ENCODE data around the gene NTN1. TPM values are rescaled to one million over a fixed set of nuclear protein-coding genes. Genes with fewer than 3 reads are reported as not detected.
"Not testable (repeated sequence)": the region's sequence is repeated elsewhere in the genome, so short reads cannot be mapped to it uniquely, and the experiment has no call there.

Gene NTN1
- total RNA-seq, 2 donors from 2014 or later: 0.69 to 1.5 TPM

DNA sequence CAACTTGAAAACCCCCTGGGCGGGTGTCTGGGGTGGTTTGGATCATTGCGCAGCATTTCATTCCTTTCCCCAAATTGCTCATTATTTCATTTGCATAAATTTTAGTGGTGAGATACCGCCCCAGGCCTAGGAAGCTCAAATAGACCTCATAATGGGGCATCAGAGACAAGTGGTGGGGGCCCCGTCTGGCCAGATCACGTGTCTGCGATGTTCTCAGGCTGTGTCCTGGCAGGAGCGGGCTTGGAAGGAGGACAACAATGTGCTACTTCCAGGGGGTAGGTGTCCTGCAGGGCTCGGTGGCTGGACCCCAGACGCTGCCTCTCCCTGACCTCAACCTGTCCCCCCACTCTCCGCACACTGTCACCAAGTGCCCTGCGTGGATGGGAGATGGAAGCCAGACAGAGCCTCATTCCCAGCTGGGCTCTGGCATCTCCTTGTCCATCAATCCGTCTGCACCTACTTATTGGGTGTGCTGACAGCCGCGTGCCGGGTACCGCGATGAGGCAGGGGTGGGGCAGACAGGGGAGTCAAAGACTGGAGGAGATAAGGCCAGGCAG lies 116.9 kb downstream of the NTN1 start:
- no peaks in the 10 kb centered on the region for H3K27me3 Mint-ChIP-seq (ENCODE audit: low read depth)
- no peaks in the 10 kb centered on the region for H3K9me3 Mint-ChIP-seq
- H3K4me1 Mint-ChIP-seq (ENCODE audit: low read depth): no peaks in the 10 kb centered on the region
- H3K36me3 Mint-ChIP-seq (ENCODE audit: insufficient read depth in 2 of 2): no peaks in the 10 kb centered on the region
- DNase-seq (peak in 1 of 2 donors; percentile 11), ATAC-seq (replicated peaks in 1 of 2) (peak in 1 of 2 donors; percentile 57)
- H3K4me3 Mint-ChIP-seq: no peak overlapping the region
- H3K27ac Mint-ChIP-seq: no peak overlapping the region

DNA sequence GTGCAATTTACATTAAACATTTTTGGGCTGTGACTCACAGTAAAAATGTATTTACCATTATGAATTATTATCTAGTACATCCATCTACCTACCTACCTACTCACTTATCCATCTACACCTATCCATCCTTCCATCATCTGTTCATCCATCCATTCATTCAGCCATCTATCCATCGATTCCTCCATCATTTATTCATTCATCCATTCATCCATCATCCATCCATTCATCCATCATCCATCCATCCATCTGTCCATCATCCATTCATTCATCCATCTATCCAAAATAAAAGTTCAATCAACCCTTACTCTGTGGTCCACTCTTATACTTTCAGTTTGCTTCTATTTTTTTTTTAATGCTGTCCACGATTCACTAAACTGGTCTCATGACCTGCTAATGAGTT lies 118.4 kb downstream of the NTN1 start:
- Mint-ChIP-seq H3K27me3 (ENCODE audit: low read depth) (no peaks in the 10 kb centered on the region), H3K9me3 (no peaks in the 10 kb centered on the region), H3K4me1 (ENCODE audit: low read depth) (no peaks in the 10 kb centered on the region), H3K4me3 (no peak overlapping the region), H3K36me3 (ENCODE audit: insufficient read depth in 2 of 2) (no peaks in the 10 kb centered on the region), H3K27ac (no peak overlapping the region)
- ATAC-seq (replicated peaks in 1 of 2) (no peak), DNase-seq (no peak)

DNA sequence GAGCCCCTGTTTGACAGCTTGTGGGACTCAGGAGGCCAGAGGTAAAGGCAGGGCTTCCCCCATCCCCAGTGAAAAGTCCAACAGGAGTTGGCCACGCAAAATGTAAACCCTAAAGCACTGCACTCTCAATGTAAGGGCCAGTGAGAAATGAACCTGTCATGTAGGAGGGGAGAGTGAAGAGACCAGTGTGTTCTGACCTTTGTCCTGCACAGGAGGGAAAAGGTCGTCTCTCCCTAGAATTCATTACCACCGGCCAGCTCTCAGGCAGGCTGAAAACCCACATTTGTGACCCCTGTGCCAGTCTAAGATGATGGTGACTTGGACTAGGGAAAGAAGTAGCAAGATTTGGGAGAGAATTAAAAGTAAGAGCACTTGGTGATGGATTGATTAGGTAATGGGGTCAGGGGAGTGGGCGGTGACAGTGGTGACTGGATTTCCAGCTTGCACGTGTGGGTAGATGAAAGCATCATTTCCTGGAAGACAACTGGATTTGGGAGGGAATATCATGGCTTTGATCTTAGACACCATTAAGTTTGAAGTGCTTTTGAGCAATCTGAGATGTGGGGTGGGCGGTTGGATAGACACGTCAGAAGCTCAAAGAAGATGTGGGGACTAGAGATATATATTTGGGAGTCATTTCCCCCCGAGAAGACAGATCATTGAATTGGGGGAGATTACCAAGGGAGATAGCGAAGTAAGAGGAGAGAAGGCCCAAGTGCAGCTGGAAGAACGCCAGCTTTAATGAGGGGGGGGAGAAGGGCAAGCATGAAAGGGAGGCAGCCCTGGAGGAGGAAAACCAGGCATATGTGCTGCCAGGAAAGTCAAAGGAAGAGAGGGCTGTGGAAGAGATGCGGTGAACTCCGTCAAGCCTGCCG lies 119.5 kb downstream of the NTN1 start:
- no peak overlapping the region for H3K27ac Mint-ChIP-seq
- H3K27me3 Mint-ChIP-seq (ENCODE audit: low read depth): no peaks in the 10 kb centered on the region
- H3K4me3 Mint-ChIP-seq: no peak overlapping the region
- no peaks in the 10 kb centered on the region for H3K36me3 Mint-ChIP-seq (ENCODE audit: insufficient read depth in 2 of 2)
- no peaks in the 10 kb centered on the region for H3K4me1 Mint-ChIP-seq (ENCODE audit: low read depth)
- DNase-seq (no peak), ATAC-seq (replicated peaks in 1 of 2) (no peak)
- no peaks in the 10 kb centered on the region for H3K9me3 Mint-ChIP-seq

DNA sequence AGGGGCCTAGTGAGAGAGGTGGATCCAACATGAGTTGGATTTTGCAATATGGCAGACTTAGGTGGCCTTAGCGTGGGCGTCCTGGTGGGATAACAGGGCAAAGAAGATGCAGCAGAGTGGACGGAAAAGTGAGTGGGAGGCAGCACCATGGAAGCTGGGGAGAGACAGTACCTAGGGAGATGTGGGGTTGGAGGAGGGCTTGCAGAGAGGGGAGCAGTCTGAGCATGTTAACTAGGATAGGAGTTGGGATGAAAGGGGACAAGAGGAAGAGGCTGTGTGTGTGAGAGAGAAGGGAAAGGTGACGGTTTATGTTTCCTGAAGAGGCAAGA lies 120.1 kb downstream of the NTN1 start:
- no peaks in the 10 kb centered on the region for H3K27me3 Mint-ChIP-seq (ENCODE audit: low read depth)

DNA sequence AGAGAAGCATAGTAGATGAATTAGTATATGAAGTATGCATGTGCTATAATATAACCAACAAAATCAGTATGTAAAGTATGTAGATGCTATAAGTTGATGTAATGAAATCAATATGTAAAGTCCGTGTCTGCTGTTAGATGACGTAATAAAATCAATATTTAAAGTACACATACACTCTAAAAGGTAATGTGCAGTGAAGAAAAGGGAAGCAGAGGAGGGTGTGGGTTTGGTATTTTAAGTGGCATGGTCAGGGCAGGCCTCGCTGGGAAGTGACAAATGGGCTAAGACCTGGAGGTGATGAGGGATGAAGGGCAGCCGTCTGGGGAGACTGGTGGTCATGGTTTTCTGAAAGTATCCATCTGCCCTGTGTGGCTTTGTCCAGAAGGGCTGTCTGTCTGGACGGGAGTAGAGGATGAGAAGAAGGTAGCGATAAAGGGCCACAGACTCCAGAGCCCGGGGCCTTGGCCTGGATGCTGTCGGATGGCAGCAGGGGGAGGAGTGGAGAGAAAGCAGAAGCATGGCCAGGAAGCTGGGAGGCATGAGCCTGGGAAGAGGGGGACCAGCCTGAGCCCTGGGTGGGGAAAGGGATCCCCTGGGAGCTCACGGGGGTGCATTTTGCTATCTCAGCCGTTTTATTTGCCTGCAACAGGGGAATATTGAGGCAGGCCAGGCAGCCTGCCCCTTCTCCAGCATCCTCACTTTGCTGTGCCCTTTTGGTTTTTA lies 121.6 kb downstream of the NTN1 start:
- H3K36me3 Mint-ChIP-seq (ENCODE audit: insufficient read depth in 2 of 2): no peaks in the 10 kb centered on the region
- DNase-seq: no peak
- no peaks in the 10 kb centered on the region for H3K9me3 Mint-ChIP-seq
- H3K27ac Mint-ChIP-seq: no peak overlapping the region
- no peak overlapping the region for H3K4me3 Mint-ChIP-seq
- no peak for ATAC-seq (replicated peaks in 1 of 2)
- H3K4me1 Mint-ChIP-seq (ENCODE audit: low read depth): no peaks in the 10 kb centered on the region
- peaks cover 3% of the 10 kb centered on the region for H3K27me3 Mint-ChIP-seq (ENCODE audit: low read depth)

More for the DNA sequence above, 120.1 kb downstream of the NTN1 start:
- H3K4me3 Mint-ChIP-seq: no peak overlapping the region
- H3K4me1 Mint-ChIP-seq (ENCODE audit: low read depth): no peaks in the 10 kb centered on the region
- no peaks in the 10 kb centered on the region for H3K9me3 Mint-ChIP-seq
- no peak overlapping the region for H3K27ac Mint-ChIP-seq
- no peaks in the 10 kb centered on the region for H3K36me3 Mint-ChIP-seq (ENCODE audit: insufficient read depth in 2 of 2)
- no peak for ATAC-seq (replicated peaks in 1 of 2)
- DNase-seq: no peak

DNA sequence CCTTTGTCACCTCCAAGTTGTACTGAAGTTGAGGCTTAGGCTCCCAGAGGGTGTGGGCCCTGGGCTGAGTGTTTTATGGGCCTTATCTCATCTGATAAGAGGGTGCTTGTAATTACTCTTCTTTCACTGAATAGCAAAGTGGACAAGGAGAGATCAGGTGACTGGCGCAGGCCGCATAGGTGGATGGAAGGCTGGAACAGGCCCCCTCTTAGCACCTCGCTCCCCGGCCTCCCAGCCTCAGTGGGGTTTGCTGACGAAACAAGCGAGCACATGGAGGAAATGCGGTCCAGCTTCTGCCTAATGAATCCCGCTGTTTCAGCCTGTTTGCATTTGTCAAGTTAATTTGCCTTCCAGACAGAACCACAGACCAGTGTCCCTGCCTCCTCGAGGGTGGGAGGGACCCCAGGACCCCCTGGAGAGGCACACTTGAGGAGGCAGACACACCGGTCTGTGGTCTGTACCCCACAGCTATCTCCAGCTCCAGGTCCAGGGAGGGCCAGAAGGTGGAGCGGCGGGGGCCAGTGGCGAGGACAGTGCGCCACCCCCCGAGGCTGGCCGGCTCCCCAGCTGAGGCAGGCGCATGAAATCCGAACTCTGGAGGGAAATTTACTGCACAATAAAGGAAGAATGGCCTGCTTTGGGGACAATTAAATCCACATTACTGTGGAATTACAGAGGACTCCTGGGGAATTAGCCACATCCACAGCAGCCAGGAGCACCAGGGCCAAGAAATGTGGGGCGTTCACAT lies 123.4 kb downstream of the NTN1 start:
- no peaks in the 10 kb centered on the region for H3K9me3 Mint-ChIP-seq
- no peak overlapping the region for H3K27ac Mint-ChIP-seq
- peaks cover 8% of the 10 kb centered on the region for H3K27me3 Mint-ChIP-seq (ENCODE audit: low read depth)
- no peaks in the 10 kb centered on the region for H3K36me3 Mint-ChIP-seq (ENCODE audit: insufficient read depth in 2 of 2)
- H3K4me1 Mint-ChIP-seq (ENCODE audit: low read depth): no peaks in the 10 kb centered on the region
- no peak overlapping the region for H3K4me3 Mint-ChIP-seq
- DNase-seq (no peak), ATAC-seq (replicated peaks in 1 of 2) (no peak)

DNA sequence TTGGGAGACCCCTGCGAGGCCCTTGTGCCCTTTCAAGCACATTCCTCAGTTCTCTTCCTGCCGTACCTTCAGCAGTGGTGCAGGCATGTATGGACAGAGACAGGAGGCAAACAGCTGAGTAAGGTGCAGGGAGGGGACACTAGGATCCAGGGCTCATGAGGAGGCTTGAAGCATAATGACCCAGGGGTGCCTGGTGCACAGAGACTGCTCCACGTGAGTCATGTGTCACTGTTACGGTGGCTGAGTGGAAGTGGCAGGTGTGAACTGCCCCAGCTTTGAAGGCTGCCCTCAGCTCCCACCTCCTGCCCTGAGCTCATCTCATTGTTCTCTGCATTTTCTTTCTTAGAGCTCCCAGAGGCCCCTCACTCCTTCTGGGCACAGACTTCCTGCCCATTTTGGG lies 124.8 kb downstream of the NTN1 start:
- Mint-ChIP-seq H3K27me3 (ENCODE audit: low read depth) (peaks cover 18% of the 10 kb centered on the region), H3K9me3 (no peaks in the 10 kb centered on the region), H3K4me1 (ENCODE audit: low read depth) (no peaks in the 10 kb centered on the region), H3K27ac (no peak overlapping the region), H3K36me3 (ENCODE audit: insufficient read depth in 2 of 2) (no peaks in the 10 kb centered on the region), H3K4me3 (no peak overlapping the region)
- DNase-seq: no peak
- no peak for ATAC-seq (replicated peaks in 1 of 2)

DNA sequence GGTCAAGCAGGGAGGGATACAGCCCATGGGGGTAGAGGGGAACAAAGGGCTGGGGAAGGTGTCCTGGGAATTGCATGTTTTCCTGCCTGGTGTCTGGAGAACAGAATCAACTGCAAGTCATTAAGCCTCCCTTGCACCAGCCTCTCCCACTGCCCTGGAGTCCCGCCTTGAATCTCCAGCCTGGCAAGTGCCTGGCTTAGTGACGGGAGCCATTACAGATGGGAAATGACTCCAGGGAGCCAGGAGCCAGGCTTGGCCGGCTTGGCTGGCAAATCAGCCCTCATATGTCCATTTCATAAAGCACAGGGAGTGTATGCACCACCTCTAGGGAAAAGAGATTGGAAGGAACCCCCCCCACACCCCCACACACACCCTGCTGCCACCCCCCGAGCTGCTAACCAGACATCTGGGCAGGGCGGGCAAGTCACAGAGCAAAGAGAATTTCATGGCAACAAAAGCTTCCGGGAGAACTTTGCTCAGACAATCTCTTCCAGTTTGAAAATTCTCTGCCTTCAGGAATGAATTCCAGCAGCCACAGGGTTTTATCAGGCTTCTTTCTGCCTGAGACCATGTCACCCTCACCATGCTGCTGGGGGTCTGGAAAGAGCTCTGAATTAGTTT lies 127.7 kb downstream of the NTN1 start:
- H3K4me1 Mint-ChIP-seq (ENCODE audit: low read depth): no peaks in the 10 kb centered on the region
- no peaks in the 10 kb centered on the region for H3K9me3 Mint-ChIP-seq
- ATAC-seq (replicated peaks in 1 of 2): no peak

DNA sequence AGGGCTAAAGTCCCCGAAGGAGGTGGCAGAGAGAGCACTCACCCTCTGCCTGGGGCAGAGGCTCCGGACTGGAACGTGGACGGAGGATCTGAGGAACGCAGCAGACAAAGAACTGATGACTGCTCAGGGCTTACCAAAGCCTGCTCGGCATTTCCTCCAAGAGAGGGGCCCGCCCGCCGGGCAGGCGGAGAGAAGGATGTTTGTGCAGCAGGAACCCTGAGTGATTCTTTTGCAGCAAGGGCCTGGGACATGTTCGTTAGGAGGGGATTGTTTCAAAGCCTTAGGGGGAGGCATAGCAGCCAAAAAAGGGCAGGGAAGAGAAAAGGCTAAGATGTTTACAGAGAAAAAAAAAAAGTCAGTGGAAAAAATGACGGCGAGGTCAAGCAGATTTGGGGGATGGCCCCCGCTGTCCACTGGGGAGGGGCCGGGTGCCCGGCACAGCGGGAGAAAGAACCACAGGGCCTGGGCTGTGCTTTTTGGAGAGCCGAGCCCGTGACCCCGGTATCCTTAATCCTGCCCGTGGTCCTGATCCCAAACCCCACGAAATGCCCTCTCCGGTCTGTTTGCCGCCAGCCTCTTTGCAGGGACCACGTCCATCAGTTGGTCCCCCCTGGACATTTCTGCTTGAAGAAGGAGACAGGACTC lies 129.3 kb downstream of the NTN1 start:
- H3K4me1 Mint-ChIP-seq (ENCODE audit: low read depth): no peaks in the 10 kb centered on the region
- no peak overlapping the region for H3K27ac Mint-ChIP-seq
- H3K36me3 Mint-ChIP-seq (ENCODE audit: insufficient read depth in 2 of 2): no peaks in the 10 kb centered on the region
- no peak overlapping the region for H3K4me3 Mint-ChIP-seq
- H3K27me3 Mint-ChIP-seq (ENCODE audit: low read depth): peaks cover 18% of the 10 kb centered on the region
- ATAC-seq (replicated peaks in 1 of 2): no peak
- H3K9me3 Mint-ChIP-seq: no peaks in the 10 kb centered on the region
- no peak for DNase-seq

More for the DNA sequence above, 127.7 kb downstream of the NTN1 start:
- no peak for DNase-seq
- Mint-ChIP-seq H3K27me3 (ENCODE audit: low read depth) (peaks cover 18% of the 10 kb centered on the region), H3K4me3 (no peak overlapping the region), H3K27ac (no peak overlapping the region), H3K36me3 (ENCODE audit: insufficient read depth in 2 of 2) (no peaks in the 10 kb centered on the region)

DNA sequence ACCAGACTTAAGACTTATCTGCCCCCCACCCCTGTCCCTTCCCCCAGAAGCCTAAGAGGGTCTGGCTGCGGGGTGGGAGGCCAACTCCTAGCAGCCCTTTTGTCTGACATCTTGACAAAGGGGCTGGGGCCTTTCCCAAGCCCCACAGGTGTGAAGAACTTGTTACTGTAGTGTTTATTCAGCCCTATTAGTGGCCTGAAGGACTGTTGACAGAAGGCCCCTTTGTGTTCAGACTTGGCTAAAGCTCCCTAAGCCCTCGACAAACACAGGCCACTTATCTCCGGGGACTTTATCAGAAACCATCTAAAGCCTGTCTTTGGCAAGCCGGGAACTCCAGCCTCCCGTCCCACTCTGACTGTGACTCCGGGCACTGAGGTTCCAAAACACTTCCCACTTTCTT lies 129.8 kb downstream of the NTN1 start:
- H3K9me3 Mint-ChIP-seq: no peaks in the 10 kb centered on the region
- H3K27me3 Mint-ChIP-seq (ENCODE audit: low read depth): peaks cover 18% of the 10 kb centered on the region
- no peak overlapping the region for H3K4me3 Mint-ChIP-seq
- H3K36me3 Mint-ChIP-seq (ENCODE audit: insufficient read depth in 2 of 2): no peaks in the 10 kb centered on the region
- DNase-seq (no peak), ATAC-seq (replicated peaks in 1 of 2) (no peak)
- no peak overlapping the region for H3K27ac Mint-ChIP-seq
- H3K4me1 Mint-ChIP-seq (ENCODE audit: low read depth): no peaks in the 10 kb centered on the region

DNA sequence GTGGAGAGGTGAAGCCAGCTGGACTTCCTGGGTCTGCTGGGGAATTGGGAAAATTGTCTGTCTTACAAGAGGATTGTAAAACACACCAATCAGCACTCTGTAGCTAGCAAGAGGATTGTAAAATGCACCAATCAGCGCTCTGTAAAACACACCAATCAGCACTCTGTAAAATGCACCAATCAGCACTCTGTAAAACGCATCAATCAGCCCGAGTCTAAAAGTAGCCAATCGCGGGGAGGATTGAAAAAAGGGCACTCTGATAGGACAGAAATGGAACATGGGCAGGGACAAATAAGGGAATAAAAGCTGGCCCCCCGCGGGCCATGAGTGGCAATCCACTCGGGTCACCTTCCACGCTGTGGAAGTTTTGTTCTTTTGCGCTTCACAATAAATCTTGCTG lies 130.4 kb downstream of the NTN1 start:
- H3K27ac Mint-ChIP-seq; H3K4me3 Mint-ChIP-seq; H3K36me3 Mint-ChIP-seq (ENCODE audit: insufficient read depth in 2 of 2); H3K4me1 Mint-ChIP-seq (ENCODE audit: low read depth); ATAC-seq (replicated peaks in 1 of 2); DNase-seq; H3K9me3 Mint-ChIP-seq: not testable (repeated sequence)
- H3K27me3 Mint-ChIP-seq (ENCODE audit: low read depth): peaks cover 18% of the 10 kb centered on the region
